Neural progenitor cell (in vitro differentiated cells): ENCODE results near the gene TOM1.

Source experiments
- EZH2 ChIP-seq: fragments of 200-600 bp; sonication (generic); IDR thresholded peaks from 2 replicates; pipeline ENCODE4 v1.6.1; 2017; ENCODE audit warnings: antibody characterized with exemption, mild to moderate bottlenecking, moderate library complexity
- EZH2phosphoT487 ChIP-seq: fragments of 200-600 bp; sonication (generic); IDR thresholded peaks from 2 replicates; pipeline ENCODE4 v1.6.1; 2017; ENCODE audit warnings: antibody characterized with exemption
- TF ChIP-seq, protein P1 (sequence below): fragments of 200-600 bp; sonication (generic); IDR thresholded peaks from 2 replicates; pipeline ENCODE4 v1.5.1; 2017; ENCODE audit warnings: antibody characterized with exemption, mild to moderate bottlenecking

DNA sequence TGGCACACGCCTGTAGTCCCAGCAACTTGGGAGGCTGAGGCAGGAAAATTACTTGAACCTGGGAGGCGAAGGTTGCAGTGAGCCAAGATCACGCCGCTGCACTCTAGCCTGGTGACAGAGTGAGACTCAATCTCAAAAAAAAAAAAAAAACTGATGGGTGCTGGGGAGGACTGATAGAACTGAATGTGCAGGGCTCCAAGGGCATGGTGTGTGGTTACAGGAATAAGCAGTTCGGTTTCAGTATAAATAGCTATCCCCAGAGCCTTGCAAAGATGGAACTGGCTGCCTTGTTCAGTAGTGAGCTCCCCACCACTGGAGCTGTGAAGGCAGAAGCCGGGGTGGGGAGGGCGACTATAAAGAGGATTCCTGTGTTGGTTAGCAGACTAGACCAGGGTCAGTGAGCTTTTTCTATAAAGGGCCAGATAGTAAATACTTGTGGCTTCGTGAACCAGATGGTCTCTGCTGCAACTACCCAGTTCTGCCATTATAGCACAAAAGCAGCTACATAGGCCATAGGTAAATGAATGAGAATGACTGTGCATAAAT, 5.9 kb downstream of the TOM1 start:
- TF ChIP-seq EZH2 (no peak), EZH2phosphoT487 (no peak)
- TF ChIP-seq, protein P1, sequence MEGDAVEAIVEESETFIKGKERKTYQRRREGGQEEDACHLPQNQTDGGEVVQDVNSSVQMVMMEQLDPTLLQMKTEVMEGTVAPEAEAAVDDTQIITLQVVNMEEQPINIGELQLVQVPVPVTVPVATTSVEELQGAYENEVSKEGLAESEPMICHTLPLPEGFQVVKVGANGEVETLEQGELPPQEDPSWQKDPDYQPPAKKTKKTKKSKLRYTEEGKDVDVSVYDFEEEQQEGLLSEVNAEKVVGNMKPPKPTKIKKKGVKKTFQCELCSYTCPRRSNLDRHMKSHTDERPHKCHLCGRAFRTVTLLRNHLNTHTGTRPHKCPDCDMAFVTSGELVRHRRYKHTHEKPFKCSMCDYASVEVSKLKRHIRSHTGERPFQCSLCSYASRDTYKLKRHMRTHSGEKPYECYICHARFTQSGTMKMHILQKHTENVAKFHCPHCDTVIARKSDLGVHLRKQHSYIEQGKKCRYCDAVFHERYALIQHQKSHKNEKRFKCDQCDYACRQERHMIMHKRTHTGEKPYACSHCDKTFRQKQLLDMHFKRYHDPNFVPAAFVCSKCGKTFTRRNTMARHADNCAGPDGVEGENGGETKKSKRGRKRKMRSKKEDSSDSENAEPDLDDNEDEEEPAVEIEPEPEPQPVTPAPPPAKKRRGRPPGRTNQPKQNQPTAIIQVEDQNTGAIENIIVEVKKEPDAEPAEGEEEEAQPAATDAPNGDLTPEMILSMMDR, result no peak
